HTR-8/SVneo (cell line): Measurements from ENCODE around the gene RAB3B.
"Not testable (repeated sequence)": the region's sequence is repeated elsewhere in the genome, so short reads cannot be mapped to it uniquely, and the experiment has no call there.

ENCODE experiments used
- DNase-seq: peaks from one replicate; pipeline ENCODE4 v3.0.0; 2011; ENCODE audit warnings: low spot score, mixed read lengths; ENCODE audit not compliant: insufficient read length
- FAIRE-seq: peaks from 2 replicates; lab custom pipeline; 2011; peaks lifted over from hg19 to GRCh38; lab: Jason Lieb, UNC

Gene RAB3B

GRCh38 chr1:51990478-51990965 is at the start of gene RAB3B:
RAB3B (minus strand) TSS chr1:51990700; CDS start chr1:51977117, 13,583 bp downstream.
- FAIRE-seq (no peak), DNase-seq (peak; percentile 84)

GRCh38 chr1:52037909-52038308 is 47.4 kb upstream of the RAB3B start:
- DNase-seq, result no peak
- FAIRE-seq, result no peak

- no peak for FAIRE-seq
- no peak for DNase-seq
These were observed 46.9 kb upstream of the RAB3B start for GRCh38 chr1:52037402-52037814.

- no peak for DNase-seq
- FAIRE-seq, result no peak
These were observed 43.5 kb upstream of the RAB3B start for GRCh38 chr1:52034050-52034384.

GRCh38 chr1:52033190-52034049 is 42.9 kb upstream of the RAB3B start, which contains the start of gene KTI12:
KTI12 (minus strand) TSS chr1:52033810; CDS start chr1:52033761, 49 bp downstream.
- DNase-seq (peak; percentile 87), FAIRE-seq (no peak)

- FAIRE-seq (no peak), DNase-seq (no peak)
These were observed 42.3 kb upstream of the RAB3B start for GRCh38 chr1:52032785-52033131.

GRCh38 chr1:52032124-52032784 is 41.8 kb upstream of the RAB3B start:
- FAIRE-seq (no peak), DNase-seq (no peak)

- FAIRE-seq, result not testable (repeated sequence)
These were observed 38.3 kb upstream of the RAB3B start for GRCh38 chr1:52028839-52029238.

GRCh38 chr1:52028328-52028727 is 37.8 kb upstream of the RAB3B start:
- FAIRE-seq (no peak), DNase-seq (no peak)

More at GRCh38 chr1:52028839-52029238, 38.3 kb upstream of the RAB3B start:
- DNase-seq, result not testable (repeated sequence)

GRCh38 chr1:52026278-52026677 is 35.8 kb upstream of the RAB3B start:
- DNase-seq (no peak), FAIRE-seq (no peak)

- no peak for FAIRE-seq
- DNase-seq, result no peak
These were observed 31.6 kb upstream of the RAB3B start for GRCh38 chr1:52022133-52022532.

GRCh38 chr1:52008071-52008809 is 17.7 kb upstream of the RAB3B start:
- DNase-seq, result no peak
- FAIRE-seq, result no peak

GRCh38 chr1:52007215-52008002 is 16.9 kb upstream of the RAB3B start:
- FAIRE-seq (no peak), DNase-seq (no peak)

- not testable (repeated sequence) for FAIRE-seq
These were observed 15.6 kb upstream of the RAB3B start for GRCh38 chr1:52006081-52006553.

GRCh38 chr1:52005548-52005947 is 15.0 kb upstream of the RAB3B start:
- not testable (repeated sequence) for DNase-seq, FAIRE-seq

More at GRCh38 chr1:52006081-52006553, 15.6 kb upstream of the RAB3B start:
- DNase-seq, result not testable (repeated sequence)

GRCh38 chr1:52003877-52004276 is 13.4 kb upstream of the RAB3B start:
- DNase-seq, result no peak
- no peak for FAIRE-seq

- peak; percentile 83 for DNase-seq
- peak; percentile 36 for FAIRE-seq
These were observed 11.8 kb upstream of the RAB3B start for GRCh38 chr1:52002038-52002917.

GRCh38 chr1:51998701-51999100 is 8.2 kb upstream of the RAB3B start:
- DNase-seq (no peak), FAIRE-seq (no peak)

GRCh38 chr1:51997974-51998382 is 7.5 kb upstream of the RAB3B start:
- no peak for DNase-seq
- FAIRE-seq, result no peak
